VCaP (cell line): ENCODE results near the gene MICAL1.
A peak's percentile ranks its signal among the peaks of the same experiment; 100 is the strongest.

Source experiments
- H3K27ac ChIP-seq: fragments of 450-650 bp; 2 replicates; pipeline ENCODE4 v1.5.1; 2017
- TF ChIP-seq, protein P1 (sequence below): fragments of 450-650 bp; conservative IDR thresholded peaks from 2 replicates; pipeline ENCODE4 v1.5.1; 2017; ENCODE audit warnings: mild to moderate bottlenecking, moderate library complexity

MICAL1 gene

DNA sequence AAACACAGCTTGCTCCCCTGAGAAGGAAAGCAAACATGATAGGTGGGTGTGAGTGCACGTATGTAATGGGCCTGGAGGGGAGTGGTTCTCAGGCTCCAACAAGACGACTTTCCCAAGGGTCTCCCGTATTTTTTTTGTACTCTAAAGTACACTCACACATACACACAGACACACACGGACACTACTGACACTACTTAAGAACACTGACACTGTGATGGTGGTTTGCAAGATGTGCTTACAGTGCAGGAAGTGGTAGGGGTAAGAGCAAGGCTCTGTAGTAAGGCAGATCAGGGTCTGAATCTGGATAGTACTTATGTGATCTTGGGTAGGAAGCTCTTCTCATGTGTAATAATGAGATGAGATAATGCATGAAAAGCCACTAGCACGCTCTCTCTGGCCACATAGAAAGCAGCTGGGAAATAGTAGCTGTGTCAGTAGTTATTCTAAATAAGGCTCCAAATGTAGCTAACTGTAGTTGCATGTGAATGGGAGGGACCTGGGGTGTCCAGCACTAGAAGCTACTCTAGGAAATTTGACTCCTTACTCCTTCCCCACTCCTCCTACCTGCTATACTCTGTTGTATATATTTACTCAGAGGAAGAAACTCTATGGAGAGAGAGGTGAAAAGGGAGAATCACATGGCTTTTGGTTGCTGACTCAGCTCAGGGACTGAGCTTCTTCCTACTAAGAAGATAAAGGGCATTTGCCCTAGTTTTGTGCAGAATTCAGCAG, 35.8 kb upstream of the MICAL1 start:
- TF ChIP-seq, protein P1, sequence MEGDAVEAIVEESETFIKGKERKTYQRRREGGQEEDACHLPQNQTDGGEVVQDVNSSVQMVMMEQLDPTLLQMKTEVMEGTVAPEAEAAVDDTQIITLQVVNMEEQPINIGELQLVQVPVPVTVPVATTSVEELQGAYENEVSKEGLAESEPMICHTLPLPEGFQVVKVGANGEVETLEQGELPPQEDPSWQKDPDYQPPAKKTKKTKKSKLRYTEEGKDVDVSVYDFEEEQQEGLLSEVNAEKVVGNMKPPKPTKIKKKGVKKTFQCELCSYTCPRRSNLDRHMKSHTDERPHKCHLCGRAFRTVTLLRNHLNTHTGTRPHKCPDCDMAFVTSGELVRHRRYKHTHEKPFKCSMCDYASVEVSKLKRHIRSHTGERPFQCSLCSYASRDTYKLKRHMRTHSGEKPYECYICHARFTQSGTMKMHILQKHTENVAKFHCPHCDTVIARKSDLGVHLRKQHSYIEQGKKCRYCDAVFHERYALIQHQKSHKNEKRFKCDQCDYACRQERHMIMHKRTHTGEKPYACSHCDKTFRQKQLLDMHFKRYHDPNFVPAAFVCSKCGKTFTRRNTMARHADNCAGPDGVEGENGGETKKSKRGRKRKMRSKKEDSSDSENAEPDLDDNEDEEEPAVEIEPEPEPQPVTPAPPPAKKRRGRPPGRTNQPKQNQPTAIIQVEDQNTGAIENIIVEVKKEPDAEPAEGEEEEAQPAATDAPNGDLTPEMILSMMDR, result no peak
- H3K27ac ChIP-seq, result no peak overlapping the region

DNA sequence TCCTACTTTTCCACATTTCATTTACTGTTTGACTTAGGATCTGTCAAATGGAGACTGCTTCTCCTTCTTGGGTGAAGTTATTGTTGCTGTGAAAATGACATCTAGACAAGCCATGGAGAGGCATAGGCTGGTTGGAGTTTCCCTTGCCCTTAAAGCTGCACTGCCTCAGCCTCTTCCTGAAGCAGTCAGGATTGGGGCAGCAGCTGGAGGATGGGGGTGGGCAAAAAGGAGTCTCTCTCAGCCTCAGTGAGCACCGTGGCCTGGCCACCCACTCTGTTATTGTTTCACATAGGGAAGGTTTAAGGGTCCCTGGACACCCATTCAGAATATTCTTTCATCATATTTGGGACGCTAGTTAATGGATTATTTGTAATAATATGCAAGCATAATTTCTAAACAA, 35.1 kb upstream of the MICAL1 start:
- no peak overlapping the region for H3K27ac ChIP-seq
- TF ChIP-seq, protein P1, result no peak

DNA sequence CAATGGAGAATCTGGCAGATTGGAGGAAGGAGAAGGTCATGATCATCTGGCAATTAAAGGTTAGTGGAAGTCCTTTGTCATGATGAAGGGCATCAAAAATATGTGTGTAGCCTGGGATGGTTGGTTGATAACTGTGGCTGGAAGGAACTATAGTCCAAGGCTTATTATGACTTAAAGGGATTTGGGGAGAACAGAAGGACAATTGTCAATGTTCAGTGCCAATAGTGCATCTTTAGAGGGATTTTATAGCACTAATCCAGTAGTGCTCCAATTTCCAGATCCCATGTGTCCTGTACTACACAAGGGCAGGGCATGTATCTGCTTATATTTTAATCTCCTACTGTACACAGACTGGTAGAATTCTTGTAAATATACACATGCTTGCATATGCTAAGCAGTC, 32.4 kb upstream of the MICAL1 start:
- TF ChIP-seq, protein P1, result no peak

DNA sequence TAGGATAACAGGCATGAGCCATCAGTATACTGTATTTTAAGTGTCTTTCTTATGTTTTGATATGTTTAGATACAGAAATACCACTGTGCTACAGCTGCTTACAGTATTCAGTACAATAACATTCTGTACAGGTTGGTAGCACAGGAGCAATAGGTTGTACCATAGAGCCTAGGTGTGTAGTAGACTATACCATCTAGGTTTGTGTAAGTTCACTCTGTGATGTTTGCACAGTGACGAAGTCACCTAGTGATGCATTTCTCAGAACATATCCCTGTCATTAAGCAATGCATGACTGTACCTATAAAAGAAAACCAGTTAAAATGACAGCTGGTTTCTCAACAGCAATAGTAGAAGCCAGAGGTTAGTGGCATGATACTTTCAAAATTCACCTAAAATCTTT, 30.5 kb upstream of the MICAL1 start:
- no peak overlapping the region for H3K27ac ChIP-seq
- TF ChIP-seq, protein P1, result no peak

More for the DNA sequence above, 32.4 kb upstream of the MICAL1 start:
- H3K27ac ChIP-seq, result no peak overlapping the region

DNA sequence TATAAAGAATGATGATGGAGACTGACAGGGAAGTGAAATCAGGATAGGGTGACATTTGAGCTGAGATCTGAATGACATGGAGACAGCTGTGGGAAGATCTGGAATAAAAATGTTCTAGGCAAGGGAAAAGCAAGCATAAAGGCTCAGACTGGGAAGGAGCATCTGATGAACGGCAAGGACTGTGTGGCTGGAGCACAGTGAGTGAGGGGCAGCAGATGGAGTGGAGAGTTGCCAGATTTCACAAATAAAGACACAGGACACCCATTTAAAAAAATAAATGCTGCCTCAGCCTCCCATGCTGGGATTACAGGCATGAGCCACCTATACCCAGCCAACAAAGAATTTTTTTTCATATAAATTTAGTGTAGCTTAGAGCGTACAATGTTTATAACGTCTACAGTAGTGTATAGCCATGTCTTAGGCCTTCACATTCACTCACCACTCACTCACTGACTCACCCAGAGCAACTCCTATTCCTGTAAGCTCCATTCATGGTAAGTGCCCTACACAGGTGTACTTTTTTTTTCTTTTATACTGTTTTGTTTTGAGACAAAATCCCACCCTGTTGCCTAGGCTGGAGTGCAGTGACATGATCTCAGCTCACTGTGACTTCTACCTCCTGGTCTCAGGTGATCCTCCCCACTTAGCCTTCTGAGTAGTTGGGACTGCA, 29.8 kb upstream of the MICAL1 start:
- no peak overlapping the region for H3K27ac ChIP-seq
- TF ChIP-seq, protein P1, result no peak

DNA sequence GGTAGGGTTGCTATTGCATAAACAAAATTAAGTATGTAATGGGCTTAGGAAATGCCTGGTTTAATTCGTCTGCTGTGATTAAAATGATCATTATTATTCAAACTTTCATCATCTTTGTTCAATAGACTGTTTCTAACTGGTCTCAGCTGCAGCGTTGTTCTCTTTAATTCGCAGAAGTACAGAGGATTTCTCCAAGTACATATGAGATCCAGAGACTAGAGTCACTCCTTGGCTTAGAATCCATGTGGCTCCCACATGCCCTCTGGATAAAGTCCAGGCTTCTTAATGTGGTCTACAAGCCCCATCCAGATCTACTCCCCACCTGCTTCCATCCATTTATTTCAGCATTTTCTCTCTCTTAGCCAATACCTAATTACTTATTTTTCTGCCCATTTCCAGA, 28.6 kb upstream of the MICAL1 start:
- TF ChIP-seq, protein P1, result no peak
- peak overlapping the region; percentile 22; the same call in 1 of the 2 replicates for H3K27ac ChIP-seq

DNA sequence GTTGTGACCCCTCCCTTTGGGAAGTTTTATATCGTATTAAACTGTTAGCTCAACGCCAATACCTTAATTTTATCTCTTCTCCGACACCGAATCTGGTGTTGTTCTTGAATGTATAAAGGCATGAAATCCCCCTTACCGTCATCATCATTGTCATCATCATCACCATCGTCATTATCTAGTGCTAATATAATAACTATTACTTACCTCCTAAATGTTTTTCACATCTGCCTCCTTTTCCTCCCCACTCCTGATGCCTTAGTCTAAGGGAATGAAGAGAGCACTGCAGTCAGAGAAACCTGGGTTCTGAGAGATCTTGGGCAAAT, 28.1 kb upstream of the MICAL1 start:
- TF ChIP-seq, protein P1, result no peak
- peak overlapping the region; percentile 22; the same call in 1 of the 2 replicates for H3K27ac ChIP-seq
